Upper lobe of left lung (tissue), 6 donors: ENCODE measurements around the gene SCGB3A2. TPM values are rescaled to one million over a fixed set of nuclear protein-coding genes. Genes with fewer than 3 reads are reported as not detected.

Experiments used
- ATAC-seq, 2 donors: fragments of 200-7000 bp; cut with Tn5 transposase; one replicate each; pipeline ENCODE4 v1.9.1; 2022; ENCODE audit warnings: mild to moderate bottlenecking in 2 of 2, moderate library complexity in 2 of 2; ENCODE audit not compliant: low FRiP score in 2 of 2
- DNase-seq, 2 donors: peaks; one replicate each; pipeline ENCODE4 v3.0.0-alpha.2; 2019 to 2020
- H3K27ac ChIP-seq, 4 donors: fragments of 200-600 bp; sonication (generic); one replicate each; pipeline ENCODE4 v1.5.1; 2016 to 2019
- H3K27me3 ChIP-seq, 4 donors: fragments of 200-600 bp; sonication (generic); one replicate each; pipeline ENCODE4 v1.5.1; 2017 to 2019
- H3K36me3 ChIP-seq, 4 donors: fragments of 200-600 bp; sonication (generic); one replicate each; pipeline ENCODE4 v1.5.1; 2016 to 2019
- H3K4me1 ChIP-seq, 4 donors: fragments of 200-600 bp; sonication (generic); one replicate each; pipeline ENCODE4 v1.5.1; 2018 to 2019
- H3K4me3 ChIP-seq, 4 donors: fragments of 200-600 bp; sonication (generic); one replicate each; pipeline ENCODE4 v1.5.1; 2017 to 2019; ENCODE audit warnings: mild to moderate bottlenecking in 2 of 4, moderate library complexity in 1 of 4
- H3K9me3 ChIP-seq, 4 donors: fragments of 200-600 bp; sonication (generic); one replicate each; pipeline ENCODE4 v1.5.1; 2018 to 2019
- CTCF ChIP-seq, 6 experiments: fragments of 450-650 bp in 4 of 6; fragments of 200-600 bp in 2 of 6; sonication (generic) in 2 of 6; IDR thresholded peaks; one replicate each; pipeline ENCODE4 v1.5.1; 2016 to 2019; ENCODE audit warnings: antibody characterized with exemption in 6 of 6
- EP300 ChIP-seq, 4 donors: sonication (generic); formaldehyde crosslinking; IDR thresholded peaks; one replicate each; pipeline ENCODE4 v1.5.1; 2017; ENCODE audit warnings: antibody characterized with exemption in 4 of 4, control low read depth in 2 of 4
- POLR2A ChIP-seq, 4 donors: fragments of 450-650 bp; IDR thresholded peaks; one replicate each; pipeline ENCODE4 v1.5.1; 2016 to 2017; ENCODE audit warnings: antibody characterized with exemption in 4 of 4, mild to moderate bottlenecking in 2 of 4
- POLR2AphosphoS5 ChIP-seq, 2 donors: sonication (generic); formaldehyde crosslinking; IDR thresholded peaks; one replicate each; pipeline ENCODE4 v1.5.1; 2017; ENCODE audit warnings: antibody characterized with exemption in 2 of 2
- WGBS, 2 donors: methylation state at CpG; one replicate each; pipeline ENCODE4 v1.1.5; 2017 to 2018; 5-methylcytosine and 5-hydroxymethylcytosine counted together
- total RNA-seq, 6 donors: library from RNA; depleted of rRNA in 4 of 6; stranded (reverse); fragments of >200 nt in 4 of 6; gene quantifications; one replicate each; pipeline versions ENCODE4 v1.1.0 to v1.2.1, GENCODE V29; 2016 to 2021
- donor health status: DM: no; HTN: no; CAD: no; lungs with moderate emphysema.
- donor health status: DM: no; HTN: yes; CAD: no; lungs with severe emphysema.

Gene SCGB3A2
- total RNA-seq, 6 donors from 2014 or later, result 324 to 1,419 (median 520) TPM

DNA sequence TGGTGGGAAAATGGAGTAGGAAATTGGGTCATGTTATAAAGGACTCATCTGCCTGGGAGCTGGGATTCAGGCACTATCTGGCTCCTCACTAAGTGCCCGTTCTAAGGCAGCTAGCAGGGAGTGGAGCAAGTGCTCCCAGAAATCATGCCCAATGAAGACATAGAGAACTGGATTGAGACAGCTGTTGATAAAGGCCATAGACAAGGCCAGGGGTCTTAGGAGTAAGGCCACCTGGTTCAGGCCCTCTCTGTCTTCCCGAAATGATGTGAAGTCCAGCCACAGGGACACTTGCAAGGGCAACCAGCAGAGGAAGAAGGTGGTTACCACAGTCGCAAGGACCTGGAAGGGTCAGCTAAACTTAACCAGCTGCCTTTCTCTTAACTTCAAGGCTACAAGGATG, 26.9 kb upstream of the SCGB3A2 start:
- H3K27me3 ChIP-seq, result no peaks in the 10 kb centered on the region
- H3K9me3 ChIP-seq, result no peaks in the 10 kb centered on the region
- no peak for ATAC-seq
- no peak overlapping the region for H3K4me3 ChIP-seq
- TF ChIP-seq POLR2AphosphoS5 (IDR thresholded peaks at IDR 0.05) (no peak), EP300 (IDR thresholded peaks at IDR 0.05) (no peak), POLR2A (IDR thresholded peaks at IDR 0.05) (no peak), CTCF (IDR thresholded peaks at IDR 0.05) (no peak)
- H3K27ac ChIP-seq, result no peak overlapping the region
- WGBS, 2 donors, result 95 to 96% methylated on average over 3 of the region's 3 CpGs
- H3K36me3 ChIP-seq, result no peaks in the 10 kb centered on the region
- no peaks in the 10 kb centered on the region for H3K4me1 ChIP-seq
- no peak for DNase-seq

GRCh38 chr5:147852365-147852764, 26.1 kb upstream of the SCGB3A2 start:
- no peaks in the 10 kb centered on the region for H3K4me1 ChIP-seq
- no peaks in the 10 kb centered on the region for H3K9me3 ChIP-seq
- DNase-seq, result no peak
- 51 to 58% methylated on average over 3 of the region's 3 CpGs for WGBS, 2 donors
- H3K27ac ChIP-seq, result no peak overlapping the region
- no peaks in the 10 kb centered on the region for H3K36me3 ChIP-seq
- H3K4me3 ChIP-seq, result no peak overlapping the region
- TF ChIP-seq CTCF (IDR thresholded peaks at IDR 0.05) (no peak), POLR2A (IDR thresholded peaks at IDR 0.05) (no peak), EP300 (IDR thresholded peaks at IDR 0.05) (no peak), POLR2AphosphoS5 (IDR thresholded peaks at IDR 0.05) (no peak)
- no peak for ATAC-seq
- H3K27me3 ChIP-seq, result no peaks in the 10 kb centered on the region

DNA sequence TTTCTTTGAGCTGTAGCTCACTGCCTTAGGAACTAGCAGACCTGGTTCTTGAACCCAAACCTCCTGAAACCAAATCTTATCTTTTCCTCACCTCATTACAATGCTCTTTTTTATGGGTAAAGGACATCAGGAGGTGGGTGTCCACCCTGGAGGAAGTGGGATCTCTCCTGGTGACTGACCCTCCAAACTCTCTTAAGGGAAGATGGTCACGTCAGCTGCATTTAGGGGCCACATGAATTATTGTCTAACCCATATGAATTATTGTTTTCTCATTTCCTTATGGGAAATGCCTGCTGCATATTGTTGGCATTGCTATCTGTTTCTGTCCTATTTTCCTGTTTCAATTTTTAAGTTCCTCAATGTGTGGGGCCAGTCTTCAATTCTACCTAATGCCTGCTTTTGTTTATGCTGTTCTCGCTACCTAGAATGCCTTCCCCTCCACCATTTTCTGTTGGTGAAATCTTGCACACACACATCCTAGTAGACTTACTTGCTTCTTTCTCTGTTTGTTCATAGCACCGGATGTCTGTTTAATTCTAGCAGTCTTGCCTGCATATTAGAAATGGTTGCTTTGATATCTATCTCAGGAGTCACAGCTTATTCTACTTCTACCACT, 25.0 kb upstream of the SCGB3A2 start:
- Histone ChIP-seq H3K36me3 (no peaks in the 10 kb centered on the region), H3K4me1 (no peaks in the 10 kb centered on the region), H3K9me3 (no peaks in the 10 kb centered on the region), H3K27me3 (no peaks in the 10 kb centered on the region), H3K4me3 (no peak overlapping the region), H3K27ac (no peak overlapping the region)
- no peak for DNase-seq
- no peak for ATAC-seq
- 39 to 46% methylated on average over 3 of the region's 3 CpGs for WGBS, 2 donors
- no peak for TF ChIP-seq POLR2A (IDR thresholded peaks at IDR 0.05)
- no peak for TF ChIP-seq POLR2AphosphoS5 (IDR thresholded peaks at IDR 0.05)
- no peak for TF ChIP-seq CTCF (IDR thresholded peaks at IDR 0.05)
- no peak for TF ChIP-seq EP300 (IDR thresholded peaks at IDR 0.05)

- Histone ChIP-seq H3K36me3 (no peaks in the 10 kb centered on the region), H3K27ac (no peak overlapping the region), H3K27me3 (no peaks in the 10 kb centered on the region), H3K4me1 (no peaks in the 10 kb centered on the region), H3K4me3 (no peak overlapping the region), H3K9me3 (no peaks in the 10 kb centered on the region)
- ATAC-seq (no peak), DNase-seq (no peak)
- 64 to 74% methylated on average over 3 of the region's 3 CpGs for WGBS, 2 donors
- no peak for TF ChIP-seq POLR2A (IDR thresholded peaks at IDR 0.05)
- no peak for TF ChIP-seq CTCF (IDR thresholded peaks at IDR 0.05)
- no peak for TF ChIP-seq POLR2AphosphoS5 (IDR thresholded peaks at IDR 0.05)
- TF ChIP-seq EP300 (IDR thresholded peaks at IDR 0.05), result no peak
Observed at GRCh38 chr5:147854331-147854730, 24.2 kb upstream of the SCGB3A2 start.
